ENCODE measurements around the gene KRTAP3-3. TPM values are rescaled to one million over a fixed set of nuclear protein-coding genes. Genes with fewer than 3 reads are reported as not detected.

Gene KRTAP3-3
- total RNA-seq, 1 experiment from 2014 or later, result not detected

DNA sequence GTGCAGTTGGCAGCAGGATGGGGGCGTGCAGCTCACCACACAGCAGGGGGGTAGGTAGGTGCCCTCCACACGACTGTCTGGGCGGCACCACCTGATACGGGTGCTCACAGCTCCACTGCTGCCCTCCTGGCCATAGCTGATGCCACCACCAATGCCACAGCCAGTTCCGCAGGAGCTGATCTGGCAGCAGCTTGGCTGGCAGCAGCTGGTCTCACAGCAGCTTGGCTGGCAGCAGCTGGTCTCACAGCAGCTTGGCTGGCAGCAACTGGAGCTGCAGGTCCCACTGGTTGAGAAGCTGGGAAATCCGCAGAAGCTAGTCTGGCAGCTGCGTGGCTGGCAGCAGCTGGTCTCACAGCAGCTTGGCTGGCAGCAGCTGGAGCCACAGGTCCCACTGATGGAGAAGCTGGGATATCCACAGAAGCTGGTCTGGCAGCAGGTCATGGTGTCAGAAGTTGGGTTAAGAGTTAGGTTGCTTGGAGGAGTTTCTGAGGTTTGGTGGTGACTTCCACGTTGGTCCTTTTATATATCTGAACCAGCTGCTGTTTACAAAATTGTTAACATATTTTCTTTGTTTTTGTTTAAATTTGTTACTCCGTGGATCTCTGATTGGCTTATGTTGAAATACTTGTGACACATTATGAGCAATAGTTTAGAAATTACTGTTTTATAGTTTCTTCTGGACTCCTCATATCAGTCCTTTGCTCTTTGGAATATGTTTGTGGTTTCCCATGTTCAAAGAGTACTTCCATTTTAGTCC is 32.9 kb upstream of the KRTAP3-3 start, which contains the start of gene KRTAP1-5:
Gene KRTAP1-5, minus strand, starts transcription at position 494 of the 757 bp plus-strand sequence. Its CDS starts 53 bp downstream, at position 441.
- no peak for TF ChIP-seq CTCF (conservative IDR thresholded peaks at IDR 0.05; ENCODE audit: low read depth, low read length)
- no peak for TF ChIP-seq EZH2 (IDR thresholded peaks at IDR 0.05; ENCODE audit: borderline replicate concordance, low read depth, low read length, poor library complexity, severe bottlenecking)
- intact Hi-C loops (cut with micrococcal nuclease; ENCODE audit: unreplicated experiment), result no loop called here
- Histone ChIP-seq H3K4me3 (ENCODE audit: low read depth, low read length, poor library complexity, severe bottlenecking) (no peak within 1 kb of the TSS), H3K36me3 (ENCODE audit: insufficient read depth, low read length, poor library complexity, severe bottlenecking) (no peaks in the 10 kb centered on the region), H3K27me3 (replicated peaks; ENCODE audit: insufficient read depth, low read depth, low read length, poor library complexity) (no peaks in the 10 kb centered on the region), H3K9me3 (ENCODE audit: low read depth, low read length, poor library complexity, severe bottlenecking) (no peaks in the 10 kb centered on the region), H3K4me1 (ENCODE audit: insufficient read depth, low read length, poor library complexity, severe bottlenecking) (no peaks in the 10 kb centered on the region), H3K27ac (ENCODE audit: low read depth, low read length, poor library complexity, severe bottlenecking) (no peak within 1 kb of the TSS)
- ChIA-PET CTCF (no interaction called here), POLR2A (ENCODE audit: low non-redundant PET) (no interaction called here)
- no TSS peak for BruUV-seq (replicated peaks)
- DNase-seq (ENCODE audit: low spot score), result no peak

DNA sequence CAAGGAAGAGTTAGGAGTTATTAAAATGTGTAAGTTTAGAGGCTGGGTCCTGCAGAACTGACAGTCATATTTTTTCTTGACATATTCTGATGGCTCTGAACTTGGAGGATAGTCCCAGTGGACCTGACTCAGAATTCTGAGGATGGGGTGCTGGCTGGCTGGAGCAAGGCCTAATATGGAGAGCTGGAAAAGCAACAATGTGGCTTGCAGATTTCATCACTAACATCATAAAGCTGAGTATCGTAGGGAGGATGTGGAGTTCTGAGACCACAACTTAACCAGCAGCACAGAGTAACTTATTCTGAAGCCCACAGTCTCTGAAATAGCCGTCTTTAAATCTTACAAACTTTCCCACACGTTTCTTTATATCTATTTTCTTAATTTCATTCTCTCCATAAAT is 30.7 kb upstream of the KRTAP3-3 start:
- no peak for TF ChIP-seq EZH2 (IDR thresholded peaks at IDR 0.05; ENCODE audit: borderline replicate concordance, low read depth, low read length, poor library complexity, severe bottlenecking)
- no peak for TF ChIP-seq CTCF (conservative IDR thresholded peaks at IDR 0.05; ENCODE audit: low read depth, low read length)
- no peak for DNase-seq (ENCODE audit: low spot score)
- CTCF ChIA-PET, result no interaction called here

GRCh38 chr17:41020336-41020735 is 26.4 kb upstream of the KRTAP3-3 start:
- POLR2A ChIA-PET (ENCODE audit: low non-redundant PET), result no interaction called here
- intact Hi-C loops (cut with micrococcal nuclease; ENCODE audit: unreplicated experiment), result no loop called here
- DNase-seq (ENCODE audit: low spot score), result no peak
- Histone ChIP-seq H3K4me1 (ENCODE audit: insufficient read depth, low read length, poor library complexity, severe bottlenecking) (no peaks in the 10 kb centered on the region), H3K4me3 (ENCODE audit: low read depth, low read length, poor library complexity, severe bottlenecking) (no peak overlapping the region), H3K36me3 (ENCODE audit: insufficient read depth, low read length, poor library complexity, severe bottlenecking) (no peaks in the 10 kb centered on the region), H3K9me3 (ENCODE audit: low read depth, low read length, poor library complexity, severe bottlenecking) (no peaks in the 10 kb centered on the region), H3K27me3 (replicated peaks; ENCODE audit: insufficient read depth, low read depth, low read length, poor library complexity) (no peaks in the 10 kb centered on the region), H3K27ac (ENCODE audit: low read depth, low read length, poor library complexity, severe bottlenecking) (no peak overlapping the region)
- no TSS peak for BruUV-seq (replicated peaks)
- CTCF ChIA-PET, result no interaction called here
- TF ChIP-seq CTCF (conservative IDR thresholded peaks at IDR 0.05; ENCODE audit: low read depth, low read length), result no peak
- TF ChIP-seq EZH2 (IDR thresholded peaks at IDR 0.05; ENCODE audit: borderline replicate concordance, low read depth, low read length, poor library complexity, severe bottlenecking), result no peak

More for the DNA sequence above, 30.7 kb upstream of the KRTAP3-3 start:
- Histone ChIP-seq H3K27me3 (replicated peaks; ENCODE audit: insufficient read depth, low read depth, low read length, poor library complexity) (no peaks in the 10 kb centered on the region), H3K9me3 (ENCODE audit: low read depth, low read length, poor library complexity, severe bottlenecking) (no peaks in the 10 kb centered on the region), H3K4me1 (ENCODE audit: insufficient read depth, low read length, poor library complexity, severe bottlenecking) (no peaks in the 10 kb centered on the region), H3K36me3 (ENCODE audit: insufficient read depth, low read length, poor library complexity, severe bottlenecking) (no peaks in the 10 kb centered on the region), H3K27ac (ENCODE audit: low read depth, low read length, poor library complexity, severe bottlenecking) (no peak overlapping the region), H3K4me3 (ENCODE audit: low read depth, low read length, poor library complexity, severe bottlenecking) (no peak overlapping the region)
- POLR2A ChIA-PET (ENCODE audit: low non-redundant PET), result no interaction called here
- intact Hi-C loops (cut with micrococcal nuclease; ENCODE audit: unreplicated experiment), result no loop called here
- no TSS peak for BruUV-seq (replicated peaks)
